Natural killer cell (primary cell): ENCODE measurements around the gene RECK. TPM values are rescaled to one million over a fixed set of nuclear protein-coding genes. Genes with fewer than 3 reads are reported as not detected.

Experiments used
- ATAC-seq, 3 donors: fragments of 150-1000 bp in 2 of 3; fragments of 200-7000 bp in 1 of 3; cut with Tn5 transposase; 1 replicate in 1 of 3; 2 replicates in 2 of 3; pipeline ENCODE4 v1.10.0; 2021; ENCODE audit warnings: mild to moderate bottlenecking in 2 of 3, moderate library complexity in 2 of 3
- DNase-seq, 2 donors: peaks; one replicate each; pipeline versions ENCODE4 v3.0.0 to v3.0.0-alpha.2; 2013 to 2021; ENCODE audit warnings: mixed read lengths in 1 of 2
- H3K27ac ChIP-seq: one replicate; pipeline ENCODE4 v1.5.1; 2013; ENCODE audit warnings: mild to moderate bottlenecking, low read length
- H3K27me3 ChIP-seq: one replicate; pipeline ENCODE4 v1.6.1; 2013; ENCODE audit warnings: low read length; ENCODE audit not compliant: control insufficient read depth, insufficient read depth
- H3K36me3 ChIP-seq: one replicate; pipeline ENCODE4 v1.6.1; 2013; ENCODE audit warnings: low read length; ENCODE audit not compliant: control insufficient read depth, insufficient read depth
- H3K4me1 ChIP-seq: one replicate; pipeline ENCODE4 v1.6.1; 2013; ENCODE audit warnings: low read length; ENCODE audit not compliant: control insufficient read depth, insufficient read depth
- H3K4me3 ChIP-seq: one replicate; pipeline ENCODE4 v1.5.1; 2013; ENCODE audit warnings: low read length
- H3K9me3 ChIP-seq: one replicate; pipeline ENCODE4 v1.6.1; 2013; ENCODE audit warnings: low read length; ENCODE audit not compliant: control insufficient read depth, insufficient read depth
- H3K27ac Mint-ChIP-seq, 2 donors: one replicate each; pipeline ENCODE4 v1.8.0; 2022; ENCODE audit warnings: mild to moderate bottlenecking in 2 of 2, mixed read lengths in 2 of 2, moderate library complexity in 1 of 2
- H3K27me3 Mint-ChIP-seq, 2 donors: one replicate each; pipeline ENCODE4 v1.8.0; 2022; ENCODE audit warnings: low read depth in 2 of 2, mixed read lengths in 2 of 2
- H3K36me3 Mint-ChIP-seq: one replicate; pipeline ENCODE4 v1.8.0; 2022; ENCODE audit warnings: mixed read lengths
- H3K4me1 Mint-ChIP-seq, 2 donors: one replicate each; pipeline ENCODE4 v1.8.0; 2022; ENCODE audit warnings: mixed read lengths in 2 of 2
- H3K4me3 Mint-ChIP-seq: one replicate; pipeline ENCODE4 v1.8.0; 2022; ENCODE audit warnings: mild to moderate bottlenecking, moderate library complexity, mixed read lengths
- H3K9me3 Mint-ChIP-seq, 2 donors: one replicate each; pipeline ENCODE4 v1.8.0; 2022; ENCODE audit warnings: mixed read lengths in 2 of 2
- CTCF ChIP-seq: fragments of 200-600 bp; IDR thresholded peaks from one replicate; pipeline ENCODE4 v1.8.0; 2022; ENCODE audit warnings: antibody characterized with exemption
- WGBS: methylation state at CpG from one replicate; pipeline ENCODE4 v1.1.7; 2013; ENCODE audit warnings: missing lambda C conversion rate; ENCODE audit not compliant: insufficient coverage; 5-methylcytosine and 5-hydroxymethylcytosine counted together
- intact Hi-C: fragments of 100-400 bp; cut with micrococcal nuclease; formaldehyde crosslinking; loops from one replicate; pipeline ENCODE4 v1.14.2; 2022
- total RNA-seq, 4 donors: library from RNA; stranded (reverse); fragments of 120-200 nt in 1 of 4; gene quantifications; one replicate each; pipeline versions ENCODE4 v1.2.3 to v1.2.4, GENCODE V29; 2013 to 2022

Gene RECK
- total RNA-seq, 3 donors from 2014 or later (not counting 1 experiment from before 2014, with no cell fraction given), result 7.4 to 10.3 (median 8.0) TPM

- no peak for ATAC-seq
- intact Hi-C loops, result no loop called here
Measured at GRCh38 chr9:36162211-36162738, 125.6 kb downstream of the RECK start.

GRCh38 chr9:36163049-36163785, 126.5 kb downstream of the RECK start:
- H3K27me3 ChIP-seq, result no peaks in the 10 kb centered on the region
- Mint-ChIP-seq H3K36me3 (peaks cover 6% of the 10 kb centered on the region), H3K4me1 (peaks cover 22 to 40% of the 10 kb centered on the region in 2 donors), H3K9me3 (no peaks in the 10 kb centered on the region), H3K27me3 (peaks cover 0 to 2% of the 10 kb centered on the region in 2 donors), H3K4me3 (no peak overlapping the region), H3K27ac (peak overlapping the region; percentile 31 to 50)
- no peak for TF ChIP-seq CTCF
- no peak overlapping the region for H3K4me3 ChIP-seq
- no peaks in the 10 kb centered on the region for H3K9me3 ChIP-seq
- 88% methylated on average over 8 of the region's 9 CpGs for WGBS
- DNase-seq, result no peak
- H3K4me1 ChIP-seq, result peaks cover 16% of the 10 kb centered on the region
- no peak for ATAC-seq
- H3K27ac ChIP-seq, result no peak overlapping the region
- H3K36me3 ChIP-seq, result peaks cover 14% of the 10 kb centered on the region
- intact Hi-C loops, result no loop called here

More at GRCh38 chr9:36162211-36162738, 125.6 kb downstream of the RECK start:
- peaks cover 6% of the 10 kb centered on the region for H3K36me3 Mint-ChIP-seq
- 97% methylated on average over 16 of the region's 17 CpGs for WGBS
- Histone ChIP-seq H3K4me3 (no peak overlapping the region), H3K4me1 (peaks cover 16% of the 10 kb centered on the region), H3K9me3 (no peaks in the 10 kb centered on the region), H3K36me3 (peaks cover 14% of the 10 kb centered on the region), H3K27me3 (no peaks in the 10 kb centered on the region), H3K27ac (no peak overlapping the region)
- no peak for DNase-seq
- H3K9me3 Mint-ChIP-seq, result no peaks in the 10 kb centered on the region
- H3K27me3 Mint-ChIP-seq, result peaks cover 0 to under 1% of the 10 kb centered on the region in 2 donors
- TF ChIP-seq CTCF, result no peak
- H3K4me3 Mint-ChIP-seq, result no peak overlapping the region
- peaks cover 26 to 42% of the 10 kb centered on the region in 2 donors for H3K4me1 Mint-ChIP-seq
- peak overlapping the region in 1 of 2 donors; percentile 50 for H3K27ac Mint-ChIP-seq

GRCh38 chr9:36163786-36164170, 127.1 kb downstream of the RECK start:
- TF ChIP-seq CTCF, result no peak
- 96% methylated on average over 4 of the region's 4 CpGs for WGBS
- no peaks in the 10 kb centered on the region for H3K27me3 ChIP-seq
- H3K27ac ChIP-seq, result no peak overlapping the region
- no peak for DNase-seq
- no peaks in the 10 kb centered on the region for H3K9me3 ChIP-seq
- H3K4me3 Mint-ChIP-seq, result no peak overlapping the region
- no peaks in the 10 kb centered on the region for H3K9me3 Mint-ChIP-seq
- H3K36me3 ChIP-seq, result peaks cover 14% of the 10 kb centered on the region
- H3K27me3 Mint-ChIP-seq, result peaks cover 0 to 2% of the 10 kb centered on the region in 2 donors
- ATAC-seq, result no peak
- H3K27ac Mint-ChIP-seq, result peak overlapping the region; percentile 9 to 31
- H3K4me1 Mint-ChIP-seq, result peaks cover 17 to 35% of the 10 kb centered on the region in 2 donors
- no peak overlapping the region for H3K4me3 ChIP-seq
- peaks cover 16% of the 10 kb centered on the region for H3K4me1 ChIP-seq
- intact Hi-C loops, result no loop called here
- H3K36me3 Mint-ChIP-seq, result peaks cover 6% of the 10 kb centered on the region
